Motor neuron (in vitro differentiated cells): ENCODE data around the gene OR56A1. TPM values are rescaled to one million over a fixed set of nuclear protein-coding genes. Genes with fewer than 3 reads are reported as not detected.

Experiments used
- total RNA-seq, 8 experiments: library from RNA; unstranded; fragments of 300-600 nt; gene quantifications; 2 replicates each; pipeline versions ENCODE4 v1.2.3 to v1.2.4, GENCODE V29; 2022

OR56A1 gene
- total RNA-seq, 8 experiments from 2014 or later: under 0.01 to 0.38 (median 0.12) TPM; not detected in 2

Other genes starting within 250 kb of the OR56A1 start
- gene OR52N5, start 247.4 kb downstream of the OR56A1 start, total RNA-seq: under 1 TPM in 2 of 8 experiments, not detected in 6; 0.05 to 0.47 TPM
- gene OR52N1, start 239.5 kb downstream of the OR56A1 start, total RNA-seq: under 1 TPM in 1 of 8 experiments, not detected in 7; 0.19 TPM
- gene OR52N2, start 221.8 kb downstream of the OR56A1 start, total RNA-seq: under 1 TPM in 1 of 8 experiments, not detected in 7; 0.66 TPM
- gene OR52E6, start 188.9 kb downstream of the OR56A1 start, total RNA-seq: under 1 TPM in 1 of 8 experiments, not detected in 7; 0.52 TPM
- under 1 TPM in 2 of 8 experiments, not detected in 6; 0.18 to 0.28 TPM for gene OR52E8, start 173.1 kb downstream of the OR56A1 start, total RNA-seq
- under 1 TPM in 3 of 8 experiments, not detected in 5; 0.05 to 0.52 (median 0.17) TPM for gene OR52E4, start 150.1 kb downstream of the OR56A1 start, total RNA-seq
- gene OR52E5, start 137.6 kb downstream of the OR56A1 start, total RNA-seq: under 1 TPM in 2 of 8 experiments, not detected in 6; 0.19 to 0.24 TPM
- gene OR56A3, start 88.5 kb downstream of the OR56A1 start, total RNA-seq: under 1 TPM in 5 of 8 experiments, not detected in 3; 0.08 to 0.80 (median 0.10) TPM
- 1 to 10 TPM in 1 of 8 experiments, under 1 TPM in 2, not detected in 5; 0.32 to 1.6 (median 0.84) TPM for gene OR56A5, start 62.3 kb downstream of the OR56A1 start, total RNA-seq
- gene OR52L1, start 43.8 kb downstream of the OR56A1 start, total RNA-seq: under 1 TPM in 2 of 8 experiments, not detected in 6; 0.21 to 0.62 TPM
- gene OR56A4, start 23.8 kb downstream of the OR56A1 start, total RNA-seq: under 1 TPM in 4 of 8 experiments, not detected in 4; 0.10 to 0.76 (median 0.15) TPM
- under 1 TPM in 1 of 8 experiments, not detected in 7; 0.18 TPM for gene OR56B4, start 76.9 kb upstream of the OR56A1 start, total RNA-seq
- gene OR52B2, start 139.6 kb upstream of the OR56A1 start, total RNA-seq: under 1 TPM in 2 of 8 experiments, not detected in 6; 0.18 to 0.81 TPM
- gene OR52W1, start 168.5 kb upstream of the OR56A1 start, total RNA-seq: under 1 TPM in 4 of 8 experiments, not detected in 4; 0.16 to 0.71 (median 0.36) TPM
- gene C11orf42, start 174.8 kb upstream of the OR56A1 start, total RNA-seq: 1 to 10 TPM in 2 of 8 experiments, under 1 TPM in 5, not detected in 1; 0.50 to 1.3 (median 0.81) TPM
- gene FHIP1B, start 203.9 kb upstream of the OR56A1 start, total RNA-seq: 10 to 100 TPM; 12.4 to 40.6 (median 25.9) TPM
- gene CNGA4, start 208.3 kb upstream of the OR56A1 start, total RNA-seq: 1 to 10 TPM in 1 of 8 experiments, under 1 TPM in 5, not detected in 2; 0.14 to 1.1 (median 0.62) TPM
- 1 to 10 TPM in 4 of 8 experiments, under 1 TPM in 4; 0.27 to 2.4 (median 1.1) TPM for gene CCKBR, start 229.1 kb upstream of the OR56A1 start, total RNA-seq